Neuronal stem cell (in vitro differentiated cells): ENCODE results near the gene MRPS2.
"Not testable (repeated sequence)": the region's sequence is repeated elsewhere in the genome, so short reads cannot be mapped to it uniquely, and the experiment has no call there.

Source experiments
- DNase-seq: peaks from one replicate; pipeline ENCODE4 v3.0.0-alpha.2; 2013; ENCODE audit warnings: low spot score
- H2AFZ ChIP-seq: one replicate; pipeline ENCODE4 v1.6.1; 2013; ENCODE audit warnings: mild to moderate bottlenecking, low read length, inconsistent platforms
- H2AK5ac ChIP-seq: 2 replicates; pipeline ENCODE4 v1.6.1; 2013; ENCODE audit warnings: low read depth, mild to moderate bottlenecking, inconsistent platforms, low read length, moderate library complexity, mixed read lengths
- H2BK120ac ChIP-seq: 2 replicates; pipeline ENCODE4 v1.6.1; 2013; ENCODE audit warnings: low read depth, mild to moderate bottlenecking, inconsistent platforms, low read length, moderate library complexity, mixed read lengths
- H2BK12ac ChIP-seq: one replicate; pipeline ENCODE4 v1.6.1; 2013; ENCODE audit warnings: low read length, inconsistent platforms
- H2BK15ac ChIP-seq: 2 replicates; pipeline ENCODE4 v1.6.1; 2013; ENCODE audit warnings: mild to moderate bottlenecking, low read length, inconsistent platforms, mixed read lengths
- H2BK5ac ChIP-seq: one replicate; pipeline ENCODE4 v1.6.1; 2013; ENCODE audit warnings: inconsistent platforms, mild to moderate bottlenecking, low read length, moderate library complexity
- H3K14ac ChIP-seq: one replicate; pipeline ENCODE4 v1.6.1; 2013; ENCODE audit warnings: low read length, inconsistent platforms
- H3K18ac ChIP-seq: 2 replicates; pipeline ENCODE4 v1.6.1; 2013; ENCODE audit warnings: low read length, inconsistent platforms
- H3K23ac ChIP-seq: 2 replicates; pipeline ENCODE4 v1.6.1; 2013; ENCODE audit warnings: low read depth, mild to moderate bottlenecking, mixed read lengths, low read length, inconsistent platforms; ENCODE audit not compliant: poor library complexity
- H3K27ac ChIP-seq: replicated peaks from 3 replicates; pipeline ENCODE4 v1.5.1; 2013; ENCODE audit warnings: low read length, inconsistent platforms
- H3K27me3 ChIP-seq, 3 experiments: 2 replicates each; pipeline ENCODE4 v1.6.1; 2013; ENCODE audit warnings: low read length in 3 of 3, mild to moderate bottlenecking in 2 of 3, inconsistent platforms in 1 of 3, low read depth in 1 of 3, mixed read lengths in 1 of 3, moderate library complexity in 1 of 3; ENCODE audit not compliant: control insufficient read depth in 3 of 3, insufficient read depth in 3 of 3
- H3K36me3 ChIP-seq, 2 donors: replicated peaks in 1 of 2; 2 replicates each; pipeline ENCODE4 v1.6.1; 2013; ENCODE audit warnings: low read length in 2 of 2; ENCODE audit not compliant: control insufficient read depth in 2 of 2, insufficient read depth in 2 of 2
- H3K4ac ChIP-seq: 2 replicates; pipeline ENCODE4 v1.6.1; 2013; ENCODE audit warnings: inconsistent platforms, mild to moderate bottlenecking, low read length, moderate library complexity
- H3K4me1 ChIP-seq, 2 donors: 1 replicate in 1 of 2; 2 replicates in 1 of 2; pipeline ENCODE4 v1.6.1; 2013; ENCODE audit warnings: low read length in 2 of 2, low read depth in 1 of 2; ENCODE audit not compliant: control insufficient read depth in 2 of 2, insufficient read depth in 1 of 2
- H3K4me2 ChIP-seq: one replicate; pipeline ENCODE4 v1.6.1; 2013; ENCODE audit warnings: mild to moderate bottlenecking, low read length, inconsistent platforms; ENCODE audit not compliant: insufficient read depth, poor library complexity, severe bottlenecking
- H3K4me3 ChIP-seq, 2 donors: 2 replicates each; pipeline ENCODE4 v1.5.1; 2013; ENCODE audit warnings: low read length in 2 of 2, mild to moderate bottlenecking in 2 of 2, inconsistent platforms in 1 of 2, moderate library complexity in 1 of 2
- H3K79me1 ChIP-seq: one replicate; pipeline ENCODE4 v1.6.1; 2013; ENCODE audit warnings: low read depth, mild to moderate bottlenecking, inconsistent platforms, low read length, moderate library complexity
- H3K9ac ChIP-seq: one replicate; pipeline ENCODE4 v1.6.1; 2013; ENCODE audit warnings: mild to moderate bottlenecking, low read depth, low read length, inconsistent platforms; ENCODE audit not compliant: poor library complexity
- H3K9me3 ChIP-seq, 2 donors: replicated peaks in 1 of 2; 2 replicates each; pipeline versions ENCODE3 to v1.6.1; 2013; ENCODE audit warnings: low read length in 2 of 2, mild to moderate bottlenecking in 2 of 2, inconsistent platforms in 1 of 2, low read depth in 1 of 2, mixed read lengths in 1 of 2, moderate library complexity in 1 of 2; ENCODE audit not compliant: control insufficient read depth in 2 of 2, insufficient read depth in 1 of 2
- H4K8ac ChIP-seq: one replicate; pipeline ENCODE4 v1.6.1; 2013; ENCODE audit warnings: low read depth, mild to moderate bottlenecking, inconsistent platforms, low read length, moderate library complexity
- H4K91ac ChIP-seq: one replicate; pipeline ENCODE4 v1.6.1; 2013; ENCODE audit warnings: low read length, low read depth, mild to moderate bottlenecking, inconsistent platforms; ENCODE audit not compliant: poor library complexity
- WGBS, 2 donors: extraction: QIAGEN DNeasy Blood & Tissue Kit; methylation state at CpG; one replicate each; pipeline ENCODE4 v1.1.7; 2013; ENCODE audit warnings: missing lambda C conversion rate in 2 of 2, mixed read lengths in 1 of 2; ENCODE audit not compliant: insufficient read length in 2 of 2, insufficient replicate concordance in 1 of 2; ENCODE audit errors: extremely low coverage in 2 of 2; 5-methylcytosine and 5-hydroxymethylcytosine counted together

MRPS2 gene

DNA sequence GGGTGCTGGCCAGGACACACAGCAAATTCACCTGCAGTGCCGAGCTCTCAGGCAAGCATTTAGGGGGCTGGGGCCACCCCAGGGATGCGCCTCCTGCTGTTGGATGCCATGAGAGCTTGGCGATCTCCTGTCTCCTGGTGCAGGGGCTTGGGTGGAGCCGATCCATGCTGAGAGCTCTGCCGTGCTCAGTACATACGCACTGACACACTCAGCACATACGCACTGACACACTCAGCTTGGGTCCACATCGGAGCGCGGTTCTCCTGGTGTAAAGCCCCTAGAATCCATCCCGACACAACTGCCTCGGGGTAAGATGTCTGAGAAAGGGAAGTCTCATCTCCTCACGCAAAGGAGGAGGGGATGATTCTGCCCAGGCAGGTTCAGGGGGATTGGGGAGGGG lies 35.1 kb downstream of the MRPS2 start:
- not testable (repeated sequence) for H3K4me1 ChIP-seq, H3K79me1 ChIP-seq, H3K4me3 ChIP-seq, H4K8ac ChIP-seq, H2BK12ac ChIP-seq, H3K9ac ChIP-seq, H2BK120ac ChIP-seq, H3K4ac ChIP-seq, H2AK5ac ChIP-seq, H3K18ac ChIP-seq, H3K4me2 ChIP-seq, H3K14ac ChIP-seq, H2AFZ ChIP-seq, DNase-seq, H2BK5ac ChIP-seq, H3K36me3 ChIP-seq, H3K23ac ChIP-seq, H4K91ac ChIP-seq, H2BK15ac ChIP-seq, H3K27ac ChIP-seq, H3K9me3 ChIP-seq
- H3K27me3 ChIP-seq = peaks cover 0 to 21% (median 0%) of the 10 kb centered on the region in 3 experiments
- WGBS, 2 donors = no CpG with 5 or more reads among the region's 13 CpGs

DNA sequence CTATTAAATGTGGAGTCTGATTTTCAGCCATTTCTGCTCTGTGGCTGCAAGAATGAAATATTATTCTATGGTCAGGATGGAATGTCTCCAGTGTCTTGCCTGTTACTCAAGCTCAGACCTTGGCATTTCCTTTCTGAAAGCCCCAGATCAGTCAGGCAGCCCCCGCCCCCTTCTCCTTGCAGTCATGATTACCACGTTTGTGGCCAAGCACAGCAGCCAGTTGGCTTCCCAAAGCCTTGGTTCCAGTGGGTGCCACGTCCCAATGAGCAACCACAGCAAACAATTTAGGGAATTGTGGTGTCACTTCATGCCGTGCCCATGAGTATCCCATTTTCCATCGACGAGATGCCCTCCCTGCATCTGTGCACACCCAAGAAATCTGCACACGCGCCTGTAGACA lies 35.7 kb downstream of the MRPS2 start:
- H2BK15ac ChIP-seq = no peak overlapping the region
- H3K4me2 ChIP-seq = no peak overlapping the region
- no peaks in the 10 kb centered on the region for H3K79me1 ChIP-seq
- no peak overlapping the region for H2BK120ac ChIP-seq
- no peak overlapping the region for H3K9ac ChIP-seq
- no peak overlapping the region for H3K4ac ChIP-seq
- H4K8ac ChIP-seq = no peak overlapping the region
- no peaks in the 10 kb centered on the region for H3K4me1 ChIP-seq
- no peak overlapping the region for H2AK5ac ChIP-seq
- no peak overlapping the region for H2AFZ ChIP-seq
- H3K36me3 ChIP-seq = no peaks in the 10 kb centered on the region
- peaks cover 0 to 21% (median 0%) of the 10 kb centered on the region in 3 experiments for H3K27me3 ChIP-seq
- no peak overlapping the region for H3K18ac ChIP-seq
- H4K91ac ChIP-seq = no peak overlapping the region
- H2BK12ac ChIP-seq = no peak overlapping the region
- H3K4me3 ChIP-seq = no peak overlapping the region
- no peaks in the 10 kb centered on the region for H3K9me3 ChIP-seq
- H3K14ac ChIP-seq = no peak overlapping the region
- H3K27ac ChIP-seq = no peak overlapping the region
- H2BK5ac ChIP-seq = no peak overlapping the region
- no peak for DNase-seq
- no peak overlapping the region for H3K23ac ChIP-seq
- WGBS, 2 donors = no CpG with 5 or more reads among the region's 8 CpGs

DNA sequence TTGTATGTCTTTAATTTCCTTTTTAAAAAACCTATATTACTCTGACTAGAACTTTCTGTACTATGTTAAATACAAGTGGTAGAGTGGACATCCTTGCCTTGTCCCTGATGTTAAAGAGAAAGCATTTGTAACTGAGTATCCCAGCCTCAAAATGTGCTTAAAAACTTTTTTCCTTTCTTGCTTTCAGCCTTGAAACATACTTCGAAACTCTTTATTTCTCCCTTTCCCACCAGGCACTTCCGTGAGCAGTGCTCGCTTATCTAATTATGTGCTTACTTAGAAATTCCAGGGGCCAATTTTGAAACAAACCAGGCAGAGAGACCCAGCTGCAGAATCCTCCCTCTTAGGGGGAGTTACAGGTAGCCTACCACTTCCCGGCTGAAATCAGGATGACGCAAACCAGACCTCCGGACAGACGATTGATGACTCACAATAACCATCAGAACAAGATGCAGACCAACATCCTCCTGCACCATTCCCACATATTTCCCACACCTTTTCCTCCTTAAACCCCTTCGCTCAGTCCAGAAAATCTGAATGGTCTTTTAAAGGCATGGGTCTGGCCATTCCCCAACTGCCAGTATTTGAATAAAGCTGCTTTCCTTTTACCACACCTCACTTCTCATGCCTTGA lies 42.9 kb downstream of the MRPS2 start:
- H2AK5ac ChIP-seq, H3K4ac ChIP-seq, H3K4me1 ChIP-seq, H2BK120ac ChIP-seq, H4K8ac ChIP-seq, H3K27ac ChIP-seq, H3K14ac ChIP-seq, H3K36me3 ChIP-seq, H3K79me1 ChIP-seq, H3K18ac ChIP-seq, DNase-seq, H3K23ac ChIP-seq, H3K9me3 ChIP-seq, H2BK12ac ChIP-seq, H3K9ac ChIP-seq, H2BK15ac ChIP-seq, H4K91ac ChIP-seq, H2BK5ac ChIP-seq, H3K4me2 ChIP-seq, H3K4me3 ChIP-seq, H2AFZ ChIP-seq: not testable (repeated sequence)
- H3K27me3 ChIP-seq = peaks cover 0 to 20% (median 0%) of the 10 kb centered on the region in 3 experiments
- no CpG with 5 or more reads among the region's 8 CpGs for WGBS, 2 donors

DNA sequence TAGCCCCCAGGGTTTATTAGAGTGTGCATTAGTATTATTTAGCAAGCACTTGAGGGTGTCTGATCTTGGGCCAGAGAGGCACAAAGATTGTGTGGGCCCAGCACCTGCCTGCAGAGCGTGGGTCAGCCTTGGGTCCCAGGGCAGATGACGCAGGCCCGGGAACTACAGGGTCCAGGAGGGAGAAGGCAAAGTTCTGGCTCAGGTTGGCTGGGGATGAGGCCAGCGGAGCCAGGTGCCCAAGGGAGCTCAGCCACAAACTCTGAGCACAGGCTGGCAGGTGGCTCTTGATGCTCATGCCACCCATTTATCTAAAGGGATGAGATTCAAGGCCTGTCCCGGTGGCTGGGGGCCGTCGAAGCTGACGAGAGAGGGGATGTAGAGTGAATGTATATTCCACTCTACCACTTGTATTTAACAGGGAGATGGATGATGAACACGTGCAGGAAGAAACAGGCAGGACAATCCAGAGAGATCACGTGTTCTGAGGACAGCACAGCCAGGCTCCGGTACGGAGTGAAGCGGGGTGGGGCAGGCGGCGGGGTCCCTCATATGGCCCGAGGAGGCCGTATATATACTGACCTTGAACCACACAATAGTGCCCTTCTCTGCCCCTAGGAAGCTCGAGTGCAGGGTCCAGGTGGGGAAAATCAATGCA lies 44.6 kb downstream of the MRPS2 start:
- DNase-seq = no peak
- no peak overlapping the region for H4K8ac ChIP-seq
- WGBS, 2 donors = no CpG with 5 or more reads among the region's 18 CpGs

More for the DNA sequence above, 44.6 kb downstream of the MRPS2 start:
- Histone ChIP-seq H2AK5ac (no peak overlapping the region), H3K79me1 (peaks cover 2% of the 10 kb centered on the region), H2BK5ac (no peak overlapping the region), H3K4ac (no peak overlapping the region), H3K23ac (no peak overlapping the region), H3K4me1 (no peaks in the 10 kb centered on the region), H3K14ac (no peak overlapping the region), H3K9ac (peak overlapping the region; percentile 44), H4K91ac (no peak overlapping the region), H3K36me3 (no peaks in the 10 kb centered on the region), H3K27ac (no peak overlapping the region), H3K4me2 (no peak overlapping the region), H2BK12ac (no peak overlapping the region), H2BK15ac (no peak overlapping the region), H2BK120ac (no peak overlapping the region), H3K27me3 (peaks cover 0 to 12% (median 0%) of the 10 kb centered on the region in 3 experiments), H2AFZ (no peak overlapping the region), H3K4me3 (no peak overlapping the region), H3K18ac (no peak overlapping the region), H3K9me3 (peaks cover 0 to 2% of the 10 kb centered on the region in 2 donors)
